ENCODE measurements around the gene ERBB2. TPM values are rescaled to one million over a fixed set of nuclear protein-coding genes. Genes with fewer than 3 reads are reported as not detected.

ERBB2 gene
- polyA plus RNA-seq, 1 donor = 175 TPM

GRCh38 chr17:39679521-39680192, 20.2 kb upstream of the ERBB2 start:
- WGBS (ENCODE audit: insufficient coverage, low lambda C conversion rate) = no CpG with 5 or more reads among the region's 12 CpGs
- Histone ChIP-seq H3K36me3 (ENCODE audit: control insufficient read depth, insufficient read depth, low read length) (peaks cover 26% of the 10 kb centered on the region), H3K9me3 (ENCODE audit: control insufficient read depth, low read depth, low read length) (no peaks in the 10 kb centered on the region), H3K4me1 (ENCODE audit: control insufficient read depth, insufficient read depth, low read length) (peaks cover 67% of the 10 kb centered on the region), H3K4me3 (ENCODE audit: low read length) (no peak overlapping the region), H3K27me3 (ENCODE audit: control insufficient read depth, insufficient read depth, low read length) (no peaks in the 10 kb centered on the region), H3K27ac (ENCODE audit: low read length) (peak overlapping the region; percentile 86)
- DNase-seq = peak in 1 of 2 donors; percentile 63

- no peak for DNase-seq
- H3K27me3 ChIP-seq (ENCODE audit: control insufficient read depth, insufficient read depth, low read length) = no peaks in the 10 kb centered on the region
- H3K36me3 ChIP-seq (ENCODE audit: control insufficient read depth, insufficient read depth, low read length) = peaks cover 28% of the 10 kb centered on the region
- H3K9me3 ChIP-seq (ENCODE audit: control insufficient read depth, low read depth, low read length) = no peaks in the 10 kb centered on the region
- H3K4me3 ChIP-seq (ENCODE audit: low read length) = no peak overlapping the region
- no CpG with 5 or more reads among the region's 9 CpGs for WGBS (ENCODE audit: insufficient coverage, low lambda C conversion rate)
- H3K4me1 ChIP-seq (ENCODE audit: control insufficient read depth, insufficient read depth, low read length) = peaks cover 37% of the 10 kb centered on the region
- no peak overlapping the region for H3K27ac ChIP-seq (ENCODE audit: low read length)
Observed at GRCh38 chr17:39683295-39683939, 16.4 kb upstream of the ERBB2 start.

- no CpG with 5 or more reads among the region's 12 CpGs for WGBS (ENCODE audit: insufficient coverage, low lambda C conversion rate)
- peaks cover 37% of the 10 kb centered on the region for H3K4me1 ChIP-seq (ENCODE audit: control insufficient read depth, insufficient read depth, low read length)
- no peak overlapping the region for H3K4me3 ChIP-seq (ENCODE audit: low read length)
- DNase-seq = no peak
- no peak overlapping the region for H3K27ac ChIP-seq (ENCODE audit: low read length)
- H3K27me3 ChIP-seq (ENCODE audit: control insufficient read depth, insufficient read depth, low read length) = no peaks in the 10 kb centered on the region
- H3K9me3 ChIP-seq (ENCODE audit: control insufficient read depth, low read depth, low read length) = no peaks in the 10 kb centered on the region
- H3K36me3 ChIP-seq (ENCODE audit: control insufficient read depth, insufficient read depth, low read length) = peaks cover 25% of the 10 kb centered on the region
Observed at GRCh38 chr17:39684369-39685192, 15.3 kb upstream of the ERBB2 start.

GRCh38 chr17:39687101-39687545, 12.7 kb upstream of the ERBB2 start:
- WGBS (ENCODE audit: insufficient coverage, low lambda C conversion rate) = no CpG with 5 or more reads among the region's 6 CpGs
- Histone ChIP-seq H3K9me3 (ENCODE audit: control insufficient read depth, low read depth, low read length) (no peaks in the 10 kb centered on the region), H3K4me3 (ENCODE audit: low read length) (peak overlapping the region; percentile 80), H3K4me1 (ENCODE audit: control insufficient read depth, insufficient read depth, low read length) (peaks cover 18% of the 10 kb centered on the region), H3K27me3 (ENCODE audit: control insufficient read depth, insufficient read depth, low read length) (no peaks in the 10 kb centered on the region), H3K36me3 (ENCODE audit: control insufficient read depth, insufficient read depth, low read length) (peaks cover 21% of the 10 kb centered on the region), H3K27ac (ENCODE audit: low read length) (peak overlapping the region; percentile 96)
- peak in 1 of 2 donors; percentile 59 for DNase-seq

- Histone ChIP-seq H3K36me3 (ENCODE audit: control insufficient read depth, insufficient read depth, low read length) (peaks cover 21% of the 10 kb centered on the region), H3K9me3 (ENCODE audit: control insufficient read depth, low read depth, low read length) (no peaks in the 10 kb centered on the region), H3K4me1 (ENCODE audit: control insufficient read depth, insufficient read depth, low read length) (peaks cover 22% of the 10 kb centered on the region), H3K4me3 (ENCODE audit: low read length) (peak within 1 kb of the TSS; percentile 80), H3K27ac (ENCODE audit: low read length) (peak within 1 kb of the TSS; percentile 96), H3K27me3 (ENCODE audit: control insufficient read depth, insufficient read depth, low read length) (no peaks in the 10 kb centered on the region)
- DNase-seq = peak; percentile 88 to 95
- no CpG with 5 or more reads among the region's 45 CpGs for WGBS (ENCODE audit: insufficient coverage, low lambda C conversion rate)
Observed at GRCh38 chr17:39687546-39688474, 12.1 kb upstream of the ERBB2 start, which contains the start of gene PGAP3. Gene PGAP3 (minus strand): TSS chr17:39688057. CDS start chr17:39688014, 43 bp downstream.

GRCh38 chr17:39688475-39688835, 11.4 kb upstream of the ERBB2 start:
- H3K9me3 ChIP-seq (ENCODE audit: control insufficient read depth, low read depth, low read length) = no peaks in the 10 kb centered on the region
- H3K27me3 ChIP-seq (ENCODE audit: control insufficient read depth, insufficient read depth, low read length) = no peaks in the 10 kb centered on the region
- WGBS (ENCODE audit: insufficient coverage, low lambda C conversion rate) = 8% methylated on average over 2 of the region's 6 CpGs
- H3K4me3 ChIP-seq (ENCODE audit: low read length) = peak overlapping the region; percentile 80
- H3K4me1 ChIP-seq (ENCODE audit: control insufficient read depth, insufficient read depth, low read length) = peaks cover 29% of the 10 kb centered on the region
- DNase-seq = peak in 1 of 2 donors; percentile 47
- peak overlapping the region; percentile 96 for H3K27ac ChIP-seq (ENCODE audit: low read length)
- H3K36me3 ChIP-seq (ENCODE audit: control insufficient read depth, insufficient read depth, low read length) = peaks cover 16% of the 10 kb centered on the region

- WGBS (ENCODE audit: insufficient coverage, low lambda C conversion rate) = no CpG with 5 or more reads among the region's 3 CpGs
- peaks cover 14% of the 10 kb centered on the region for H3K36me3 ChIP-seq (ENCODE audit: control insufficient read depth, insufficient read depth, low read length)
- DNase-seq = no peak
- peak overlapping the region; percentile 96 for H3K27ac ChIP-seq (ENCODE audit: low read length)
- H3K27me3 ChIP-seq (ENCODE audit: control insufficient read depth, insufficient read depth, low read length) = no peaks in the 10 kb centered on the region
- peak overlapping the region; percentile 80 for H3K4me3 ChIP-seq (ENCODE audit: low read length)
- H3K9me3 ChIP-seq (ENCODE audit: control insufficient read depth, low read depth, low read length) = no peaks in the 10 kb centered on the region
- H3K4me1 ChIP-seq (ENCODE audit: control insufficient read depth, insufficient read depth, low read length) = peaks cover 34% of the 10 kb centered on the region
Observed at GRCh38 chr17:39688945-39689344, 10.9 kb upstream of the ERBB2 start.

- no CpG with 5 or more reads among the region's 5 CpGs for WGBS (ENCODE audit: insufficient coverage, low lambda C conversion rate)
- no peak overlapping the region for H3K4me3 ChIP-seq (ENCODE audit: low read length)
- peak overlapping the region; percentile 79 for H3K27ac ChIP-seq (ENCODE audit: low read length)
- H3K27me3 ChIP-seq (ENCODE audit: control insufficient read depth, insufficient read depth, low read length) = no peaks in the 10 kb centered on the region
- no peak for DNase-seq
- no peaks in the 10 kb centered on the region for H3K36me3 ChIP-seq (ENCODE audit: control insufficient read depth, insufficient read depth, low read length)
- H3K9me3 ChIP-seq (ENCODE audit: control insufficient read depth, low read depth, low read length) = no peaks in the 10 kb centered on the region
- peaks cover 44% of the 10 kb centered on the region for H3K4me1 ChIP-seq (ENCODE audit: control insufficient read depth, insufficient read depth, low read length)
Observed at GRCh38 chr17:39694593-39694992, 5.3 kb upstream of the ERBB2 start.

- Histone ChIP-seq H3K9me3 (ENCODE audit: control insufficient read depth, low read depth, low read length) (no peaks in the 10 kb centered on the region), H3K27me3 (ENCODE audit: control insufficient read depth, insufficient read depth, low read length) (no peaks in the 10 kb centered on the region), H3K4me3 (ENCODE audit: low read length) (no peak overlapping the region), H3K27ac (ENCODE audit: low read length) (peak overlapping the region; percentile 79), H3K4me1 (ENCODE audit: control insufficient read depth, insufficient read depth, low read length) (peaks cover 44% of the 10 kb centered on the region), H3K36me3 (ENCODE audit: control insufficient read depth, insufficient read depth, low read length) (no peaks in the 10 kb centered on the region)
- no peak for DNase-seq
- WGBS (ENCODE audit: insufficient coverage, low lambda C conversion rate) = no CpG with 5 or more reads among the region's 2 CpGs
Observed at GRCh38 chr17:39695089-39695474, 4.8 kb upstream of the ERBB2 start.
